ENCODE results near the gene ZBTB2.
"Not testable (repeated sequence)": the region's sequence is repeated elsewhere in the genome, so short reads cannot be mapped to it uniquely, and the experiment has no call there.

The ZBTB2 gene

DNA sequence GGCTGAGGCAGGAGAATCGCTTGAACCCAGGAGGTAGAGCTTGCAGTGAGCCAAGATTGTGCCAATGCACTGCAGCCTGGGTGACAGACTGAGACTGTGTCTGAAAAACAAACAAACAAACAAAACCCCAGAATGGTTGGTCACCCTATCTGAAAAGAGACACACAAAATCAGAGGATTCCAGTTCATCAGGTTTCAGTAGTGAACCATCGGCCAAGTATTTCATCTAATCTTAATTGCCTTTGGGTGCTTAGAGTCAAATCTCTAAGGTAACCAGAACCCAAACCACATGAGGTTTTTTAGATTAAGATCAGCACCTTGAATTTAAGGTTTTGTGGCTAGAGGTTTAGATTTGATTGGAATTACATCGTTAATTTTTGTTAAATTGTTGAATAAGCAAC is 8.3 kb upstream of the ZBTB2 start:
- DNase-seq = no peak

DNA sequence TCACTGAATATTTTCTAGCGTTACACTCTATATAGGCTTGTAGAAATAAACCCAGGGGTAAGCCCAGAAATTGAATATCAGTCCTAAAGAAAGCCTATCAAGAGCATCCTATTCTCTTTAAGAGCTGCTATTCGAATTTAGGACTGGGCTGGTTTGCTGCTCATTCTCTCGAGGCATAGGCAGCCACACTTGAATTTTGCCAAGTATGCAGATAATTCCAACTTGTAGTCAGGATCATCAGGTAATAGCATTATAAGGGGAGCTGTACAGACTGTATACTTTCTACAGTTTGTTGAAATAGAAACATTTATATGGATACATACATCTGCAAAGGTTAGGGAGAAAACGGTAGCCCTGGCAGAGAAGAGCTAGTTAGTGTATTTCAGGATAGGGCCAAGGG is 2.1 kb upstream of the ZBTB2 start:
- DNase-seq = no peak

DNA sequence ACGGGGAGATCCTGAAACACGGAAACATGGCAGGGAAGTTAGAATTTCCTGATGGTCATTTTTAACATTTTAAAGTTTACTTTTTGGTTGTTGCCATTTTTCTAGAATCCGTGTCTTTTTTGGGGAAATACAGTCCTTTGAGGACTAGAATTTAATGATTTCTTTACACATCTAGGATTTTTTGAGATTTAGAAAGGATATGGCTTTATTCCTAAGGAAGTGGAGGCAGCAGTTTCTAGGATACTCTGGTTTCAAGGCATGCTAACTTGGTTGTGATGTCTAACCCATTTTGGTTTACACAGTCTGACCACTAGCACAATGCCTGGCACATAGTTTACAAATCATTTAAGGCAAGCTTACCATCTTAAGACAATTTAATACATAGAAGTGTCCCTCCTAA is 1.1 kb upstream of the ZBTB2 start:
- DNase-seq = no peak

DNA sequence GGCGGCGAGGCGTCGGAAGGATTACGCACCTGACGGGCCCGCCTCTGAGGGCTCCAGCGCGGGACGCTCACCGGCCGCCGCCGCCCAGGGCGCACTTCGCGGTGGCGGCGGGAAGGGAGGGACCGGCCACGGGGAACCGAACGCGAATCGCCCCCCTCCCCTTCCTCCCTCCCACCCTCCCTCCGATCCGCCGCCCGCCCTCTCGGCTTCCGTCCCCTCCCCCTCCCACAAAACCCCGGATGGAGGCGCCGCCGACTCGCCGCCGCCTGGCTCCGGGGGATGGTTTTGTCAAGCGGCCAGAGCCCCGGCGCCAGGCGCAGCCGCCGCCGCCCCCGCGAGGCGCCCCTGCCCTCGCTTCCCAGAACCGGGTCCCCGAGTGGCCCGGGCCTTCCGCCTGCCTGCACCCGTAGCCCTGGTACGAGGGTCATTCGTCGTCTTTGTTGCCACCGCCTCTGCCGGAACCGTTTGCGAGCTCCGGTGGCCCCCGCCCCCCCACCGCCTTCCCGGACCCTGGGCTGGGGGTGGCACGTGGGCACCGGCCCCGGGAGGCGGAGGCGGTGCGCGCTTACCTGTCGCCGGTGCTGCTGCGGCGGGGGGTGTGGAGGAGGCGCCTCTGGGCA is 398 bp downstream of the ZBTB2 start:
- peak; percentile 52 to 57 for DNase-seq

DNA sequence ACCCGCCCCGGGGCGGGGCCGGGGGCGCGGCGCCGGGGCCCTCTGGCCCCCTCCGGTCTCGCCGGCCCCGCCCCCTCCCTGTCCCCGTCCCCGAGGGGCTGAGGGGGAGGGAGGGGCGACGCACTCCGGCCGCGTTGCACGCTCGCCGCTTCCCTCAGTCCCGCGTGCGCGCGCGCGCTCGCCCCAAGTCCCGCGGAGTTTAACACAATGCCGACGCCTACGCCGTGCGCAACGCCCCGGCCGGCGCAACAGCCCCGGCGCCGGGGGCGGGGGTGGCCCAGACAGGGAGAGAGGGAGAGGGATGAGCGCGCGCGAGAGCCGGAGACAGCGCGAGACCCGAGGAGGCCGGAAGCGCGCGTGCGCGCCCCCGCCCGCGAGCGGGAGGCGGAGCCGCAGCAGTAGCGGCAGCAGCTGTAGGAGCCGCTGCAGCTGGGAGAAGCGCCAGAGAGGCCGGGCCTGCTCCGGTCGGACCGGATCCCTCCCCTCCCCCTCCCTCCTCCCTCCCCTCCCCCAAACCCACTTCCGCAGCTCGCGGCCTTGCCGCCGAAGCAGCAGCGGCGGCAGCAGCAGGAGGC is 996 bp downstream of the ZBTB2 start:
- DNase-seq = peak; percentile 94 to 97

DNA sequence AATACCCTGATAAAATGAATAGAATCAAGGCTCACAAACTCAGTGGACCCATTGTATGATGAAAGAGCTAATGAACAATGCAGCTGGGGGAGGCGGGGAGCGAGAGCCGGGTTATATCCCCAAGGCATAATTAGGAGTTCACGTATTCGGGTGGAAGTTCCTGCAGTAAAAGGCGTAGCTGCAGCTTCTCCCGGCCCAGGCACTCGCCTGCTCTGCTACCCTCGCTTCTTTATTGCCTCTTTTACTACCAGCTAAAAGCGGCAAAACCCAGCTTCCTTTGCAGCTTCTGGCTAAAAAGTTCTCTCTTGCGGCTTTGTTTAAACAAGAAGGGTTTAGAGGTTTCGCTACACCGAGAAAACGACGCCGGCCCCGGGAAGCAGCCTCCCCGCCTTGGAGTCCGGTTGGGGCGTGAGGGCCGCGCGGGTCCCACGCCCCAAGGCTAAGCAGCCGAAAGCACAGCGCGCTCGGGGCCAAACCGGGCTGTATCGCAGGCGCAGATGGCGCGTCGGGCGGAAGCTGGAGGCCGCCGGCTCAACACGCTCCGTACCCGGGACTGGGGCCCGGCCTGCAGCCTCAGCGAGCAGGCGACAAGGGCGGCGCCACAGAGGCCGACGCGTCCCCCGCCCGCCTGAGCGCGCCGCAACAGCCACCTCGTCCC is 1.6 kb downstream of the ZBTB2 start:
- peak; percentile 24 to 68 for DNase-seq

DNA sequence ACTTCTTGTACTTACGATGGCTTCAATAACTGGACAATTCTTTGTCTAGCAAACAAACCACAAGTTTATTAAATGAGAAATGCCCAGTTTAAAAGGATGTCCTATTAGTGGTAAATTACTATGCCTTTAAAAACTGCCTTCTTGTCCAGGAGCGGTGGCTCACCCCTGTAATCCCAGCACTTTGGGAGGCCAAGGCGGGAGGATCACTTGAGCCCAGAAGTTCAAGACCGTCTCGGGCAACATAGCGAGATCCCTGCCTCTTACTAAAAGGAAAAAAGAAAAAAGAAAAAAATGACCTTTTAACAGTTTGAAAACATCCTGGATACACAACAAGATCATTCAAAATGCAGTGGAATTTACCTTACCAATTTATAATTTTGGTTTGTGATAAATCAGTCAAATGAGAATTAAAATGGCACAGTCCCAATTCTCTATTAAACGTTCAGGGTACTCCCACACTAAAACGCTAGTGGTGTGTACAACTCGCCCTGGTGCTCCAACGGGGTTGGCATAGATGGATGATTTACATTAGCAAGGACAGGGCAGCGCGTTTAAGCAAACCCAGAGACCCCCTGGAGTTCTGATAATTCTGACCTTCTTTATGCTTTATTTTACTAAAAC is 2.3 kb downstream of the ZBTB2 start:
- peak in 1 of 2 experiments; percentile 68 for DNase-seq

DNA sequence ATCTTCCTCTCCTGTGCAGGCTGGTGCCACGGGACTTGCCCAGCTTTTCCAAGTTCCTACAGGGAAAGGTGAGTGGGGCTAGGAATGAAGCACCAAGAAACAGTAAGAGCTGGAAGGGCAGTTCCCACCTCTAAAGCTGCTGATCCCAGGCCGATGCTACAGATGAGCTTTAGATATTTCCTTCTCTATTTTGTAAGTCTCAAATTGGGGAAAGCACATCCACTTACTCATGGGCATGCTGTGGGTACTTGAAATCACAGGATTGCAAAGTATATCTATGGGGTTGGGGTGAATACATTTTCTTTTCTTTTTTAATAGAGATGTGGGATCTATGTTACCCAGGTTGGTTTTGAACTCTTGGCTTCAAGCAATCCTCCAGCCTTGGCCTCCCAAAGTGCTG is 3.1 kb downstream of the ZBTB2 start:
- DNase-seq = no peak

DNA sequence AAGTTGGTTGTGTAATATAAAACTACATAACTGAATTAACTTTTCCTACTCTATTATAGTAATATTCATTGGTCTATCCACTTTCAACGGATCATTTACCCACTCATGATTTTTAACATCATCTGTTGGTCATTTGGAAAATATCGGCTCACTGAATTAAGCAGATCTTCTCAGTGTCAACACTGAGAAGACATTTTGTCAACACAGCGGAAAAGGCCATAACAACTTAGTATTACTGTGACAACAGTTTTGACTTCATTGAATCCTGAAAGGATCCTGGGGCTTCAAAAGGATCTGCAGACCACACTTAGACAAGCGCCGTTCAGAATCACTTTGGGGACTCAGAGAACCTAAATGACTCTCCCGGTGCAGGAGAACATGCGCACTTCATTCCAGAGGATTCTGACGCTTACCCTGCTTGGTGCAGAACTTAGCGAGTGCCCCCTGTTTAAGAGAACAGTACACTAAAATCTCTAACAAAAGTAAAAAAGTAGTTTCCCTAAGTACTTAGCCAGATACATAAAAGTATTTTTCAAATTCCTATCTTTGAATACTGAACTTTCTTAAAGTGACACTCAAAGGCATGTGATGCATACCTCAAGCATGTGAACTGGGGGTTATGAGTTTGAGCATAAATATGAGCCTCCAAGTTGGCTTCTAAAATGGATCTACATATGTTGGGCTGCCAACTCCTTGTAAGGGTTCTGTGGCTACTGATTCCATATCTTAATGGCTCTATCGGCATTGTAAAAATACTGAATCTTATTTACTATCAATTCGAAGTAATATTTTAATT is 4.0 kb downstream of the ZBTB2 start:
- no peak for DNase-seq

DNA sequence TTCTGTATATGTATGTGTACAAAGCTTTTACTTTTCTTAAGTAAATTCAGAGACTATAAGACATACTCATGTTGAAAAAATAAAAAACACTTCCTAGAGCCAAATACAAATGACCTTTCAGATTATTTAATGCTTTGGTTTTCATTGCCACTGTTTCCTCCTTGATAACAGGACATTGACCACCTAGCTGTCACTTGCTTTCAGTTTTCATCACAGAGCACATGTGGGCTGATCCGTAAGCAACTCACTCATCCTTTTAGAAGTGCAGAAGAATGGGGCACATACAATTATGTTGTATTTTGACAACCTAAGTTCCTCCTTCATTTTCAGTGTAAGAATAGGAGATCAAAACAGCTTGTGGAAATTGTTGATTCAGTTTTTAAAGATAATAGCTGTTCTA is 6.2 kb downstream of the ZBTB2 start:
- DNase-seq = no peak

DNA sequence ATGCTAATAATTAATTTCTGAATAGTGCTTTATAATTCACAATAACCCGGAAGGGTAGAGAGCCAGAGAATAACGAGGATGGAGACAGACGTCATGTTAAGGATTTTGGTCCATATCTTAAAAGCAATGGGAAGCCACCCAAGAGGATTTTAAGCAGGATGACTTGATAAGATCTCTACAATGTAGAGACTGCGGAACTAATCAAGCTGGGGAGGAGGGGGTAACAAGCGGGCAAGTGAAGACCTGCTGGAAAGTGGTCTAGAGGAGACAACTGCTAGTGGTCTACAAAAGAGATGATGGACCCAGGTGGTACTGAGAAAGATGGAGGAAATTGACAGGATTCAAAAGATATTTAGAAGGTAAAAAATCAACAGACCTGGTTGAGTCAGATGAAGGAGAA is 7.2 kb downstream of the ZBTB2 start:
- DNase-seq = no peak

DNA sequence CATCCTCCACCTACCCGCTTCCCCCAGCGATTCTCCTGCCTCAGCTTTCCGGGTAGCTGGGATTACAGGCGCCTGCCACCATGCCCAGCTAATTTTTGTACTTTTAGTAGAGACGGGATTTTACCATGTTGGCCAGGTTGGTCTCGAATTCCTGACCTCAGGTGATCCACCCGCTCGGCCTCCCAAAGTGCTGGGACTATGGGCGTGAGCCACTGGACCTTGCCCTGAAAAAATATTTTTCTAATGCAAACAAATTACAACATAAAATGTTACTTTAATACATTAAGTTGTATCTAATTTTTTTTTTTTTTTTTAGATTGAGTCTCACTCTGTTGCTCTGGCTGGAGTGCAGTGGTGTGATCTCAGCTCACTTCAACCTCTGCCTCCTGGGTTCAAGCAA is 8.7 kb downstream of the ZBTB2 start:
- DNase-seq = not testable (repeated sequence)

DNA sequence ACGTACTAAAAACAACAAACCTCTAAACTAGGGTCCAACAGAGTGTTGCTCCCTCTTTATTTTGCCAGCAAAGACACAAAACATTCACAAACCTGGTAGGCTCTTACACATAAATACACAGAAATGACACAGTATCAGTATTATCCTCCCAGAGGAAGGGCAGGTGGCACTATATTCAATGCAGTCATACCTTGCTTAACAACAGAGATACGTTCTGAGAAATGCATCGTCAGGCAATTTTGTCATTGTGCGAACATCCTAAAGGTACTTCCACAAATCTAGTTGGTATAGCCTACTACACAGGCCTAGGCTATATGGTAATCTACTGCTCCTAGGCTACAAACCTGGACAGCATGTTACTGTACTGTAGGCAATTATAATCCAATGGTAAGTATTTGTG is 9.6 kb downstream of the ZBTB2 start:
- no peak for DNase-seq

DNA sequence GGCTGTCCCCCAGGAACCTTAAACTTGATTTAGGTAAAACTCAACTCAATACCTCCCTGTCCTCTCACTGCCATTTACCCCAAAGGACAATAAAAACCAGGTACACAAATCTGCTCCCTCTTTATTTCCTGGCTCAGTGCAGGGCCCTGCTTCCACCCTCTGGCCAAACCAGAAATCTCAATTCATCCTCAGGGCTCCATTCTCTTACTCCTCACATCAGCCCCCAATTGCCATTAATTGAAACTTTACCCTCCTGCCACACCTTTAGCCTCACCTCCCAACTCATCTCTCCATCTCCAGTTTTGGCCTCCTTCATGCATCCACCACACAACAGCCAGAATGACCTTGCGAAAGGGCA is 10.5 kb downstream of the ZBTB2 start:
- no peak for DNase-seq

DNA sequence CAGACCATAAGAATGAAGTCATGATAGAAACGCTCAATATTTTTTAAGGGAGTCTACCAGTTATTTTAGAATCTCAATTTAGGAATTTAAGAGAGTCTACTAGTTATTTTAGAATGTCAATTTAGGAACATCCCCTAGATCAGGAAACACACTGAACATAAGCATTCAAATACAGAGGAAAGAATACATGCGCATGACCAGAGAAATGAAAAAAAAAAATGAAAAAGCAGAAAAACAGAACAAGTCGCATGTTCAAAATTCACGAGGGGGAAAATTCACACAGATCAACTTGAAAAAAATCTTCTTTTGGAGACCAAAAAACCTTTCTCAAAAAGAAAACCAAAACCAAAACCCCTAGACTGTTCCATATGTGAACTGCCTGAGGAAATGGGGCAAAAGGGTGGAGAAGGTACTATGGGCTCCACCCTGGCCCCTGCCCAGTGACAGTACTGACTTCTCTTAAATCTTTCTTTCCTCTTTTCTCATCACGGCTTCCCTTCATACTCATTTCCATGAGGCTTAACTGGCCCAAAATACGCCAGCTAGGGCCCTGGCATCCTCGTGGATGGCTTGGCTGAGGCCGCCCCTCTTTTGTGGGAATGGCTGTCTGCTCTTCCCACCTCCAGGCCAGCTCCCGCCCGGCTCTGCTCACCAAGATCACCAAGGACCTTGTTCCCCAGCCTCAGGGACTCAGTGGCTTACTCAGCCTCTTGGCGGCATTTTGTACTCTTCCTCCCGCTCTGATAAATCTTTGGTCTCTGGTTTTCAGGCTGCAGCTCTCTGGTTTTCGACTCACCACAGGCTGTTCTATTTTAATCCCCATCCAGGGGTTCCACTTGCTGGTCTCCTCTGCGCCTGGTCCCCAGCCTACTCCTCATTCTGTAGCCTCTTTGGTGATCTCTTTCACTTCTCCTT is 11.2 kb downstream of the ZBTB2 start:
- no peak for DNase-seq

DNA sequence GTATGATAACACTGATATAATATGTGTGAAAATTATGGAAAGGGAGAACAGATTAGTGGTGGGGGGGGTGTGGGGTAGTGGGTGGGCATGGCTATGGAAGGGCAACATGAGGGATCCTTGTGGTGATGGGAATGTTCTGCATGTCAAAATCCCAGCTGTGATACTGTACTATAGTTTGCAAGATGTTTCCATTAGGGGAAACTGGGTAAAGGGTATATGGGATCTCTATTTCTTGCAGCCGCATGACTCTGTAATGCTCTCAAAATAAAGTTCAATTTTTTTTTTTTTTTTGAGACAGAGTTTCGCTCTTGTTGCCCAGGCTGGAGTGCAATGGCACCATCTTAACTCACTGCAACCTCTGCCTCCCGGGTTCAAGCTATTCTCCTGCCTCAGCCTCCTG is 14.3 kb downstream of the ZBTB2 start:
- no peak for DNase-seq

DNA sequence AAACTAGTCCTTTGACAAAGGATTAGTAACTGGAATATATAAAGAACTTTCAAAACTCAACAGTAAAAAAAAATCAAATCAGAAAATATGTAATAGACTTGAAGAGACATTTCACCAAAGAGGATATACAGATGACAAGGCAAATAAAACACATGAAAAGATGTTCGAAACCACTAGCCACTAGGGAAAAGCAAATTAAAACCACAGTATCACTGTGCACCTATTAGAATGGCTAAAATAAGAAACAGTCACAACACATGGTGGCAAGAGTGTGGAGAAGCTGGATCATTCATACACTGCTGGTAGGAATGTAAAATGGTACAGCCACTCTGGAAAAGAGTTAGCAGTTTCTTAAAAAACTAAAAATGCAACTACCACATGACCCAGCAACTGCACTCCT is 14.9 kb downstream of the ZBTB2 start:
- no peak for DNase-seq

DNA sequence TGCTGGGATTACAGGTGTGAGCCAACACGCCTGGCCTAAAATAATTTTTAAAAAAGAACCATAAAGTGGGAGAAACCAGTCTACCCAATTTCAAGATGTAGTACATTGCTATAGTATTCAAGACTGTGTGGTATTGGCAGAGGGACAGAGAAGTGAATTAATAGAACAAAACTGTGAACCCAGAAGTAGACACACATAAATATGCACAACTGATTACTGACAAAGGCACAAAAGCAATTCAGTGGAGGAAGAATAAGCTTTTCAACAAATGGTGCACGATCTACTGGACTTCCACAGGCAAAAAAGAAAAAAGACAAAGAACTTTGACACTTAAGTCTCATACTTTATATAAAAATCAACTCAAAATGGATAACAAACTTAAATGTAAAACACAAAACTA is 15.5 kb downstream of the ZBTB2 start:
- no peak for DNase-seq

DNA sequence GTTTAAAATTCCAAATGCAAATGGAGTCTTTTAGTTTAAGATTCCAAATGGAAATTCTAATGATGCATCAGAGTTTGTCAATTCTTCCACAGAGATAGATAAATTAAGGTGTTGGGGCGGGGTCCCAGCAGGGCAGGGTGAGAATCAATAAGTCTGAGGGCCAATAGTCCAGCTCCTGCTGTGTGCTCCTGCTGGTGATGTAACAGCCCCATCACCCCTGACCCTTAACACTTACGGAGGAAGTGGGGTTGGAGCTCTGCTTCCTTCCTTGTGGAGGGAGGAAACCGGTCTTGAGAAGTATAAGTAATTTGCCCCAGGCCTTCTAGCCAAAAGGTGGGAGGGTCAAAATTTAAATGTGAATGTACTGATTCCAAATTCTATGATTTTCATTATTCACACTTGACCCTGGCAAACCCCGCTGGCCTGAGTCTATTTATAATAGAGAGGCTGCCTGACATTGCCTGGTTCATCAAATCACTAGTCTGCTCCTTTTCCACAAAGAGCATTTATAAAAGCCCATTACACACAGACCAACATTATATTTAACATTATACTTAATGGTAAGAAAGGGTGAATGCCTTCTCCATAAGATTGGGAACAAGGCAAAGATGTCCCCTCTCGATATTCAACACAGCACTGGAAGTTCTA is 17.2 kb downstream of the ZBTB2 start:
- no peak for DNase-seq

DNA sequence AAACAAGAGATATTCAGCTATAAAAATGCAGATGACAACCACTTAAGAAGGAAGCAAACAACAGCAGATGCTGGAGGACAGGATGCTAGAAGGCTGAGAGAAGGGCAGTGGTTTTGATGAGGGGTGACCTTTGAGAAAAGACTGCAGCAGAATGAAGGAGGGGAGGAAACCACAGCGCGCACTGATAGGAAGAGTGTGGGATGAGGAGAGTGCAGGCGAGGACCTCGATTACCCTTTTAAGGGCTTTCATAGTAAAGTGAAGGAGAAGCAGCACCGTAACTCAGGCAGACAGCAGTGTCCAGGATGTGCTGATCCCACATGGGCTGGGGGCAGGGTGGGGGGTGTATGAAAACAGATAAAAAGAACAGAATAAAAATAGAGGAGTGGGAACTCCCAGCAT is 19.2 kb downstream of the ZBTB2 start:
- no peak for DNase-seq

DNA sequence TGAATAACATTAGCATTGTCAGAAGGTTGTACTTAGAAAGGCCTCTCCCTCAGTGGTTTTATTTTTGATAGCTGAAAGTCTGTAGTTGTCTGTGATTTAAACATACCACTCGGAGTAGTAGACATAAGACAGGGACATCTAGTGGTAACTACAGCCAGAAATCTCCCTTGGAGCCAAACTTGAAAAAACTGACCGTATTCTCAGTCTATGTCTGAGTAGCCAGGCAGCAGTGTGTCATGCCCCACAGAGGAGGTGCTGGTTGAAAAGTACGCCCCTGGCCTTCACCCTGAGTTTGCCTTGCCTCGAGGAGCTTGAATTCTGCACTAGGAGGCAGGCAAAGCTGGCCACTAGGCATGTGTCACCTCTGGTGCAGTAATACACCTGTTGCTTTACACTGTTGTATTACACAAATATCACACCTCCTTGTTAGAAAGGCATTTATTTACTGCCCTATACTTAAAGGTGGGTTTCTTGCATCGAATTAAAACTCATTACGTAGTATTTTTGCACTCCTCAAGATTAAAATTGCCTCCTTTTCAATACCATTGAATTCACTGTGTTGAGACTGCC is 20.8 kb downstream of the ZBTB2 start:
- no peak for DNase-seq

DNA sequence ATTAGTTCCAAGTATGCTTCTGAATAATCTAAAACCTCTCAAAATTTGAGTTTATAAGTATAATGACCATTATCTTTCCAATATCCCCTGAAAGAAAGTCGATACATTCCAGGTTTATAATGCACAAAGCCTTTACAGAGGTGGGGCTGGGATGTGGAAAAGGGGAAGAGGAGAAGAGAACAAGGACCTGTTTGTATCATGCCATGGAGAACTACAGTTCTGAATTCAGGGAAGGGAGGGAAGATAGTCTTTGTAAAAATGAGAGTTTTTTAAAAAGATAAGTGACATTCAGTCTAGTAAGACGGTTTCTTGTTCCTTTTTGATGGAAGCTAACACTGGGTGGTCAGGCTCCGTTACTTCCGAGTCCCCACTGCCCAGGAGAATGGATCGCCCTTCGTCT is 26.1 kb downstream of the ZBTB2 start:
- DNase-seq = no peak

Data from NCI-H2081 (cell line).